Stimulated activated CD4-positive, alpha-beta T cell treated with anti-CD3 and anti-CD28 coated beads, Interleukin-15, amount 100 ng/mL, for 24 hours (primary cell): Measurements from ENCODE around the gene SLC35A4.
"Not testable (repeated sequence)": the region's sequence is repeated elsewhere in the genome, so short reads cannot be mapped to it uniquely, and the experiment has no call there.

Experiments used
- DNase-seq: peaks from one replicate; pipeline ENCODE4 v3.0.0-alpha.2; 2020

Gene SLC35A4

GRCh38 chr5:140560227-140560626 lies 4.4 kb upstream of the SLC35A4 start:
- DNase-seq, result no peak

DNA sequence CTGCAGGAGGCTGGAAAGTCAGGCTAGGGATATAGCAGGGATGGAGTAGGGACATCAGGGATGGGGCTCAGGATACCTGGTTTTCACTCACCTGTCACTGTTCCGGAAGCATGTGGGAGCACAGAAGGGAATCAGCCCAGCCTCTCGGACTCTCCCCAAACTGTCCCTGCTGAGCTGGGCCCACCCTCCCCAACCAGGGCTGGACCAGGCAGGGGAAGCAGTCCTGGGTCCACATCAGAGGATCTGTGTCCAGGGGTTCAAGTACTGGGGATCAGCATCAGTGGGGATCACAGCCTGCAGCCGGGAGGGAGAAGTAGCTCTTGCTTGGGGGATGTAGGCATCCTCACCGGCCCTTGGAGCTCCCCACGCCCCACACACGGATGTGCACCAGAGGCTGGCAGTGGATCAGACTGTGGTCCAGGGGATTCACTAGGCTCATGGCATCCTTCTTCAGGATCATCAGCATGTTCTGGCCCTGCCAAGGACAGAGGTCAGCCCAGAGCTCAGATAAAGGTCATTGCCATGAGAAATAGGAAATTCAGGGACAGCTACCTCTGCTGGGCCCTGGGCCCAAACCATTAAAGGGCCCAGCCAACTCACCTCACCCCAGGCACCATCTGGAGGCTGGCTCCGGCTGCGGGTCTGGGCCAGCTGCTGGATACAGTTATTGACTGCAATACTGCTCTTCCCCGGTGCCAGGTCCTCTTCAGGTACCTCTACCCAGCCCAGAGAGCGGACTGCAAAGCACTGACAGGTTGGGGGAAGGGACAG lies 2.7 kb upstream of the SLC35A4 start:
- DNase-seq, result no peak

- DNase-seq, result no peak
Measured at GRCh38 chr5:140563596-140563995, 1.0 kb upstream of the SLC35A4 start.

- DNase-seq, result no peak
Measured at GRCh38 chr5:140565024-140565779, 574 bp downstream of the SLC35A4 start.

DNA sequence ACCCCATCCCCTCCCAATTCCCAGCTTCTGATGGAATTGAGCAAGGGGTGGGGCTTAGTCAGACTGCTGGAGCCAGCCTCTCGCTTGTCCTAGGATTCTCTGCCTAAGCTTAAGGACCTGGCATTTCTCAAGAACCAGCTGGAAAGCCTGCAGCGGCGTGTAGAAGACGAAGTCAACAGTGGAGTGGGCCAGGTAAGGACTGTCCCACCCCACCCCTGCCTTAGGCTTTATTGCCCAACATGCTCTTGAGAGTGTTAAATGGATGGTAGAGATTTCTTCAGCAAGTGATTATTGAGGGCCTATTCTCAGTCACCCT lies 1.1 kb downstream of the SLC35A4 start:
- DNase-seq, result no peak

DNA sequence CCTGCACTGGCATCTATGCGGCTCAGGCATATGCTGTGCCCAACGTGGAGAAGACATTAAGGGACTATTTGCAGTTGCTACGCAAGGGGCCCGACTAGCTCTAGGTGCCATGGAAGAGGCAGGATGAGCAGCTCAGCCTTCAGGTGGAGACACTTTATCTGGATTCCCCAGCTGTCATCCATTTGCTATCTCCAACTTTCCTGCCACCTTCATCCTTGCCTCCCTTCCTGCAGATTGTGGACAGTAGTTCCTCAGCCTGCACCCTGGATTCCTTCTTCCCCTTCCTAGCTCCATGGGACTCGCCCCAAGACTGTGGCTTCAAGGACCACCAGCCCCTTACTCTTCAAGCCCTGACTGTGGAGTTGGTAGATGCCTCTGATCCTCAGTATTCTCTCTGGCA lies 2.0 kb downstream of the SLC35A4 start:
- no peak for DNase-seq

DNA sequence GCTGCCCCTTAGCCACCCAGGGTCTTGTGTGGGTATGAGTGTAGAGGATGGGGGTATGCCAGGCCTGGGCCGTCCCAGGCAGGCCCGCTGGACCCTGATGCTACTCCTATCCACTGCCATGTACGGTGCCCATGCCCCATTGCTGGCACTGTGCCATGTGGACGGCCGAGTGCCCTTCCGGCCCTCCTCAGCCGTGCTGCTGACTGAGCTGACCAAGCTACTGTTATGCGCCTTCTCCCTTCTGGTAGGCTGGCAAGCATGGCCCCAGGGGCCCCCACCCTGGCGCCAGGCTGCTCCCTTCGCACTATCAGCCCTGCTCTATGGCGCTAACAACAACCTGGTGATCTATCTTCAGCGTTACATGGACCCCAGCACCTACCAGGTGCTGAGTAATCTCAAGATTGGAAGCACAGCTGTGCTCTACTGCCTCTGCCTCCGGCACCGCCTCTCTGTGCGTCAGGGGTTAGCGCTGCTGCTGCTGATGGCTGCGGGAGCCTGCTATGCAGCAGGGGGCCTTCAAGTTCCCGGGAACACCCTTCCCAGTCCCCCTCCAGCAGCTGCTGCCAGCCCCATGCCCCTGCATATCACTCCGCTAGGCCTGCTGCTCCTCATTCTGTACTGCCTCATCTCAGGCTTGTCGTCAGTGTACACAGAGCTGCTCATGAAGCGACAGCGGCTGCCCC lies 2.6 kb downstream of the SLC35A4 start:
- no peak for DNase-seq

DNA sequence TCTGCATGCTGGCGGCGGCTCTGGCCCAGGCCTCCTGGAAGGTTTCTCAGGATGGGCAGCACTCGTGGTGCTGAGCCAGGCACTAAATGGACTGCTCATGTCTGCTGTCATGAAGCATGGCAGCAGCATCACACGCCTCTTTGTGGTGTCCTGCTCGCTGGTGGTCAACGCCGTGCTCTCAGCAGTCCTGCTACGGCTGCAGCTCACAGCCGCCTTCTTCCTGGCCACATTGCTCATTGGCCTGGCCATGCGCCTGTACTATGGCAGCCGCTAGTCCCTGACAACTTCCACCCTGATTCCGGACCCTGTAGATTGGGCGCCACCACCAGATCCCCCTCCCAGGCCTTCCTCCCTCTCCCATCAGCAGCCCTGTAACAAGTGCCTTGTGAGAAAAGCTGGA lies 3.2 kb downstream of the SLC35A4 start:
- DNase-seq, result no peak

DNA sequence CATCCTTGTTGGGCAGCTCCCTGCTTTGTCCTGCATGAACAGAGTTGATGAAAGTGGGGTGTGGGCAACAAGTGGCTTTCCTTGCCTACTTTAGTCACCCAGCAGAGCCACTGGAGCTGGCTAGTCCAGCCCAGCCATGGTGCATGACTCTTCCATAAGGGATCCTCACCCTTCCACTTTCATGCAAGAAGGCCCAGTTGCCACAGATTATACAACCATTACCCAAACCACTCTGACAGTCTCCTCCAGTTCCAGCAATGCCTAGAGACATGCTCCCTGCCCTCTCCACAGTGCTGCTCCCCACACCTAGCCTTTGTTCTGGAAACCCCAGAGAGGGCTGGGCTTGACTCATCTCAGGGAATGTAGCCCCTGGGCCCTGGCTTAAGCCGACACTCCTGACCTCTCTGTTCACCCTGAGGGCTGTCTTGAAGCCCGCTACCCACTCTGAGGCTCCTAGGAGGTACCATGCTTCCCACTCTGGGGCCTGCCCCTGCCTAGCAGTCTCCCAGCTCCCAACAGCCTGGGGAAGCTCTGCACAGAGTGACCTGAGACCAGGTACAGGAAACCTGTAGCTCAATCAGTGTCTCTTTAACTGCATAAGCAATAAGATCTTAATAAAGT lies 3.9 kb downstream of the SLC35A4 start:
- no peak for DNase-seq

DNA sequence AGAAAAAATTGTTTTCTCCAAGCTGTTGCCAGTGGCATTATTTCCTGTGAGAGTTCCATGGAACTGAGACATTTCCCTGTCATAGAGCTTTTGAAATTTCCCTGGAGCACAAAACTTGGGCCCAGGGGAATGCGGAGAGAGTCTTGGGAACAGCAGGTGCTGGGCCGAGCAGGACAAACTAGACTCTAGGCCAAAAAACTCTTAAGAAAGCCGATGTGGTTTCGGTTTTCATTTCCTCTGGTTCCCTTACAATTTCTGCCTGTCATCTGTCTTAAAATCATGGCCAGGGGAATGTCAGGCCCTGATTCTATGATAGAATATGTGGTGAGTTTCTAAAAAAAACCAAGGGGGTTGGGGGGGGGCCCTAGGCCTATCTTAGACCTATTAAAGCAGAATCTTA lies 4.6 kb downstream of the SLC35A4 start:
- no peak for DNase-seq

- no peak for DNase-seq
Measured at GRCh38 chr5:140570058-140570457, 5.4 kb downstream of the SLC35A4 start.

GRCh38 chr5:140570488-140570887 lies 5.9 kb downstream of the SLC35A4 start:
- no peak for DNase-seq

DNA sequence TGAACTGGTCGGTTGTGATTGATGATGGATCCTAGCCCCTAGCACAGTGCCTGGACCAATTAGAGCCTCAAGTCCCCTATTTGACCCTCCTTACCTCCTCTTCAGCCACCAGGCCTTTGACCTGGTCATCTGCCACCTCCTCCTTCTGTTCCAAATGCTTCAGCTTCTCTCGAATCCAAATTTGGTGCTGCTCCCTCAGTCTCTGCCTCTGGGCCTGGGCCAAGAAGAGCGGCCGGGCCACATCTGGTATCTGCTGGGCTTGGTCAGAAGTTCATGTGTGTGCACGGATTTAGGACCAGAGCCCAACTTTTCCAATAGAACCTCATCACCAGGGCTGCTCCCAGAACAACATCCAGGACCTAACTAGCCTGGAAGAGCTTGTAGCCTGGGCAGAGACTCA lies 6.5 kb downstream of the SLC35A4 start:
- no peak for DNase-seq

- DNase-seq, result no peak
Measured at GRCh38 chr5:140573683-140574082, 9.1 kb downstream of the SLC35A4 start.

DNA sequence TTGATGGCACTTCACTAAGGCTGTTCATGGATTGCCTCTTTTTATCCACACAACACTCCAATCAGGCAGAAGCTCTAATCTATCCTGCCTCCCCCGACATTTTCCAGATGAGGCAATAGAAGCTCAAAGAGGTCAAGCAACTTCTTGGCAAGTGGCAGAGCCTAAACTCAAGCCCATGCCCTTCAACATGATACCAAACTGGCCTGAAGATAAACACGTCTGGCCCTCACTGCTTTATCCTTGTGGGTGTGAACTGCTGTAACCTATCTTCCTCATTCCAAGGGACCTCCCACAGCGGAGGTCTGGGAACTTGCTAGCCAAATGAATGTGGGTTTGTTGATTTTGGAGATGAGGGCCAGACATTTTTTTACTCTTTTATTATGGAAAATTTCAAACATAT lies 9.5 kb downstream of the SLC35A4 start:
- DNase-seq, result no peak

- DNase-seq, result no peak
Measured at GRCh38 chr5:140575309-140575708, 10.7 kb downstream of the SLC35A4 start.

DNA sequence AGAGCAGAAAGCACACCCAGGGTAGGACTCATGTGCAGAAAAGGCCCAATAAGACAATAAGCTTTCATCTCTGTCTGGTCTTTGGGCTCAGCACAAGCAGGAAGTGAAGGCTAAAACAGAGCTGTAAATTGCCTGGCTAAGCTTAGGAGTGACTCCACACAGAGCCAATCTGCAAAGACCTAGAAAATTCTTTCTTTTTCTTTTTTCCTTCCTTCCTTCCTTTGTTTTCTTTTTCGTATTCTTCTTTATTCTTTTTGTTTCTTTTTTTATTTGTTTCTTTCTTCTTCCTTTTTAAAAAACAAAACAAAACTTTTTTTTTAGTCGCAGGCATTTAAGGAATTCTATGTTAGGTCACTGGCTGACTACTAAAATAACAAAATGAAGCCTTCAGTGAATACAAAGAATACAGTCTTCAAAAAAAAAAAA lies 12.2 kb downstream of the SLC35A4 start:
- no peak for DNase-seq

DNA sequence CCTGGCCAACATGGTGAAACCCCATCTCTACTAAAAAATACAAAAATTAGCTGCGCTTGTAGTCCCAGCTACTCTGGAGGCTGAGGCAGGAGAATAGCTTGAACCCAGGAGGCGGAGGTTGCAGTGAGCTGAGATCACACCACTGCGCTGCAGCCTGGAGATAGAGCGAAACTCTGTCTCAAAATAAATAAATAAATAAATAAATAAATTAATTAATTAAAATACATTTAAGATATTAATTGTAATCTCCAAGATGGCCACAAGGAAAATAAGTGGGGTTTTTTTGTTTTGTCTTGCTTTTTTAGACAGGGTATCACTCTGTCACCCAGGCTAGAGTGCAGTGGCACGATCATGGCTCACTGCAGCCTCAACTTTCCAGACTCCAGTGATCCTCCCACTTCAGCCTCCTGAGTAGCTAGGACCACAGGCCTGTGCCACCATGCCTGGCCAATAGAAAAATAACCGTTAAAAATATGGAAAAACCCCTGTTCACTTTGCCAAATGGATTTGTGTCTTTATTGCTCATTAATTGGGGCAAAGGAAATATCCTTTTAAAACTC lies 14.6 kb downstream of the SLC35A4 start:
- not testable (repeated sequence) for DNase-seq

GRCh38 chr5:140587495-140587894 lies 22.9 kb downstream of the SLC35A4 start:
- DNase-seq, result no peak

- no peak for DNase-seq
Measured at GRCh38 chr5:140588311-140589070, 23.9 kb downstream of the SLC35A4 start.

DNA sequence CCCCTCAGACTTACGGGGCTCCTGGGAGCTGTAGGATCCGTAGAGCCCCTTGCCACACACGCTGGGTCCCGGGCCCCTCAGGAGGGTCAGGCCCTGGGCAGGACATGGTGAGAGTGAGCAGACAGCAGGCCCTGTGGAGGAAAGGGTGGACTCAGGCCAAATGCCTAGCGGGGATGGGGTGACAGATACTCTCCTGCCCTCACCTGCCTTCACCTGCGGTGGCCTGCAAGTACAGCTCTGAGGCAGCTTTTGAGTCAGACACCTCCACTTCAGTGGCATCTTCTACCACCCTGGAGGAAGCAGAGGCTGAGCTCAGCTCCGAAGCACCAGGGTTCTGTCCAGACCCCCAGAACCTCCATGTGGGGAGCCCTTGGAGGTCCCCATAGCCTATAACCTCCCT lies 26.2 kb downstream of the SLC35A4 start:
- DNase-seq, result no peak

DNA sequence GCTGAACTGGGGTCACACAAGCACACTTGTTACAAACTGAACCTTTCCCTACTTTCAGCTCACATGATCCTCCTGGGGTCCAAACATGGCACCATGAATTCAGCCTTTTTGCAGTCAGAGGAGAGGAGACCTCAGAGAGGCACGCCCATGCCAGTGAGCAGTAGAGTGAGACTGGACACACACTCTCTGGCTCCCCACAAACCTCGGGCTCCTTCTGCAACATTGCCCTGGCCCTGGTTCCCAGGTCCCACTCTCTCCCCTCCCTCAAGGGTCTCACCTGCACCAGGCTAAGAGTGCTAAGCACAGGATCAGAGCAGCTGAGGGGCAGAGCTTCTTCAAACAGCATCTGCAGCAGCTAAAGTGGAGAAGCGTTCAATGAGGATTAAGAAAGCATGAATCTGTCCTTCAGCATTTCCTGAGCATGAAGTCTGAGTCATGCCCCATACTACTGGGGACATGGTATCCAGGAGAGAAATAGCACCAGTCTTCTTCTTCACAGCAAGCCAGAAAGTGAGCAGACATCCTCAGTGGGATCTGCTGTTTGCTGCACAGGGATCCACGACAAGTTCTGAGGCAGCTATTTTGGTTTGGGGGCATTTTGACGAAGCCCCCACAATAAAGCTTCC lies 27.2 kb downstream of the SLC35A4 start:
- no peak for DNase-seq
